SK-N-SH (cell line): ENCODE measurements around the gene CREBRF. TPM values are rescaled to one million over a fixed set of nuclear protein-coding genes. Genes with fewer than 3 reads are reported as not detected.

Source experiments
- CTCF ChIA-PET: fragments of 300-600, 350-600 bp; formaldehyde crosslinking; extraction: SDS; loops from one replicate; lab custom pipeline; 2021; lab: Yijun Ruan, JAX
- POLR2A ChIA-PET: fragments of 350-600 bp; sonication (Branson Sonifier 250); formaldehyde crosslinking; extraction: SDS; loops from one replicate; lab custom pipeline; 2020; ENCODE audit warnings: antibody characterized with exemption, inconsistent platforms; lab: Yijun Ruan, JAX
- DNase-seq: peaks from one replicate; pipeline ENCODE4 v3.0.0; 2012
- H2AFZ ChIP-seq: fragments of 200-600 bp; sonication (generic); 2 replicates; pipeline ENCODE4 v1.8.1; 2016; ENCODE audit warnings: antibody characterized with exemption, mild to moderate bottlenecking, low read depth
- H3F3A ChIP-seq: fragments of 200-600 bp; sonication (generic); replicated peaks from 2 replicates; pipeline ENCODE3; 2016; ENCODE audit warnings: antibody characterized with exemption, mild to moderate bottlenecking; ENCODE audit not compliant: insufficient read depth
- H3K27ac ChIP-seq, 2 experiments: fragments of 200-500 bp in 1 of 2; fragments of 200-600 bp in 1 of 2; sonication (Bioruptor generic) in 1 of 2; sonication (generic), shearing (Covaris generic) in 1 of 2; 2 replicates each; pipeline versions ENCODE4 v1.5.1 to v1.6.1; 2014 to 2016; ENCODE audit warnings: low read depth in 2 of 2, inconsistent platforms in 1 of 2, low read length in 1 of 2, mild to moderate bottlenecking in 1 of 2, mixed read lengths in 1 of 2
- H3K27me3 ChIP-seq: fragments of 200-600 bp; sonication (generic), shearing (Covaris generic); 2 replicates; pipeline ENCODE4 v1.6.1; 2016; ENCODE audit warnings: mixed run types; ENCODE audit not compliant: insufficient read depth
- H3K36me3 ChIP-seq, 2 experiments: fragments of 200-500 bp in 1 of 2; fragments of 200-600 bp in 1 of 2; sonication (Bioruptor generic) in 1 of 2; sonication (generic) in 1 of 2; replicated peaks in 1 of 2; 2 replicates each; pipeline versions ENCODE3 to v1.5.1; 2014 to 2016; ENCODE audit warnings: low read length in 1 of 2, mild to moderate bottlenecking in 1 of 2; ENCODE audit not compliant: insufficient read depth in 2 of 2, control insufficient read depth in 1 of 2
- H3K4me1 ChIP-seq, 2 experiments: fragments of 200-500 bp in 1 of 2; fragments of 200-600 bp in 1 of 2; sonication (Bioruptor generic) in 1 of 2; sonication (generic), shearing (Covaris generic) in 1 of 2; 2 replicates each; pipeline versions ENCODE4 v1.5.1 to v1.6.1; 2014 to 2016; ENCODE audit warnings: low read depth in 1 of 2, low read length in 1 of 2, mixed run types in 1 of 2; ENCODE audit not compliant: insufficient read depth in 2 of 2, control insufficient read depth in 1 of 2
- H3K4me2 ChIP-seq: fragments of 200-600 bp; sonication (generic), shearing (Covaris generic); 2 replicates; pipeline ENCODE4 v1.6.1; 2017; ENCODE audit warnings: mixed run types
- H3K4me3 ChIP-seq, 2 experiments: fragments of 200-500 bp in 1 of 2; fragments of 200-600 bp in 1 of 2; sonication (Bioruptor generic) in 1 of 2; sonication (generic), shearing (Covaris generic) in 1 of 2; 2 replicates each; pipeline versions ENCODE4 v1.5.1 to v1.8.1; 2014 to 2016; ENCODE audit warnings: low read depth in 2 of 2, inconsistent platforms in 1 of 2, low read length in 1 of 2, mild to moderate bottlenecking in 1 of 2, mixed read lengths in 1 of 2, moderate library complexity in 1 of 2
- H3K79me2 ChIP-seq: fragments of 200-600 bp; sonication (generic); 2 replicates; pipeline ENCODE4 v1.8.1; 2017; ENCODE audit warnings: mild to moderate bottlenecking; ENCODE audit not compliant: insufficient read depth
- H3K9ac ChIP-seq: fragments of 200-600 bp; sonication (generic); 2 replicates; pipeline ENCODE4 v1.6.1; 2017; ENCODE audit warnings: mixed run types
- H3K9me2 ChIP-seq: fragments of 200-600 bp; sonication (generic); 2 replicates; pipeline ENCODE4 v1.6.1; 2017; ENCODE audit warnings: mixed run types
- H3K9me3 ChIP-seq: fragments of 200-600 bp; sonication (generic); 2 replicates; pipeline ENCODE4 v1.6.1; 2017; ENCODE audit warnings: mixed run types, mild to moderate bottlenecking, moderate library complexity
- H4K20me1 ChIP-seq: fragments of 200-600 bp; sonication (generic); 2 replicates; pipeline ENCODE4 v1.6.1; 2017; ENCODE audit warnings: mild to moderate bottlenecking, mixed run types; ENCODE audit not compliant: insufficient read depth
- CHD2 ChIP-seq: fragments of 150-350 bp; IDR thresholded peaks from 2 replicates; pipeline ENCODE4 v1.6.1; 2018; ENCODE audit warnings: low read length; ENCODE audit not compliant: partially characterized antibody
- ELF1 ChIP-seq: IDR thresholded peaks from 2 replicates; pipeline ENCODE4 v1.4.0; 2012
- EP300 ChIP-seq, 2 experiments: IDR thresholded peaks; 2 replicates each; pipeline versions ENCODE4 v1.4.0 to v1.6.1; 2012; ENCODE audit warnings: borderline replicate concordance in 1 of 2, low read depth in 1 of 2, low read length in 1 of 2
- FOXJ3 ChIP-seq: sonication (generic); formaldehyde crosslinking; IDR thresholded peaks from 2 replicates; pipeline ENCODE4 v1.5.1; 2020; ENCODE audit warnings: mild to moderate bottlenecking, missing genetic modification reagents
- FOXM1 ChIP-seq: IDR thresholded peaks from 2 replicates; pipeline ENCODE4 v1.4.0; 2012; ENCODE audit warnings: low read depth, mild to moderate bottlenecking
- GABPA ChIP-seq: IDR thresholded peaks from 2 replicates; pipeline ENCODE4 v1.4.0; 2012; ENCODE audit warnings: low read depth, mild to moderate bottlenecking
- GATA2 ChIP-seq: sonication (generic); formaldehyde crosslinking; IDR thresholded peaks from 2 replicates; pipeline ENCODE4 v1.5.0; 2020; ENCODE audit warnings: mild to moderate bottlenecking, missing genetic modification reagents
- JUND ChIP-seq: IDR thresholded peaks from 2 replicates; pipeline ENCODE4 v1.4.0; 2012
- MEF2A ChIP-seq: IDR thresholded peaks from 2 replicates; pipeline ENCODE4 v1.4.0; 2012; ENCODE audit warnings: low read depth, borderline replicate concordance
- NFIC ChIP-seq: IDR thresholded peaks from 2 replicates; pipeline ENCODE4 v1.4.0; 2012; ENCODE audit warnings: borderline replicate concordance
- POLR2AphosphoS5 ChIP-seq: IDR thresholded peaks from 2 replicates; pipeline ENCODE4 v1.6.1; 2012; ENCODE audit warnings: low read depth, low read length
- RAD21 ChIP-seq: IDR thresholded peaks from 2 replicates; pipeline ENCODE4 v1.6.1; 2012; ENCODE audit warnings: mild to moderate bottlenecking, low read length
- SIN3A ChIP-seq: IDR thresholded peaks from 2 replicates; pipeline ENCODE4 v1.6.1; 2012; ENCODE audit warnings: low read depth, mild to moderate bottlenecking, low read length, moderate library complexity, borderline replicate concordance
- TAF1 ChIP-seq: IDR thresholded peaks from 2 replicates; pipeline ENCODE4 v1.6.1; 2012; ENCODE audit warnings: low read depth, mild to moderate bottlenecking, low read length, moderate library complexity, borderline replicate concordance
- YY1 ChIP-seq: IDR thresholded peaks from 2 replicates; pipeline ENCODE4 v1.4.0; 2012; ENCODE audit warnings: low read depth, mild to moderate bottlenecking
- ZBTB33 ChIP-seq: IDR thresholded peaks from 2 replicates; pipeline ENCODE4 v1.4.0; 2012; ENCODE audit warnings: low read depth, borderline replicate concordance
- WGBS: methylation state at CpG from one replicate; pipeline ENCODE4 v1.1.6; 2017; ENCODE audit warnings: low lambda C conversion rate; 5-methylcytosine and 5-hydroxymethylcytosine counted together
- polyA plus RNA-seq, 3 experiments: library from polyadenylated mRNA; depleted of rRNA; stranded (reverse); fragments of >200 nt; gene quantifications; 2 replicates each; pipeline ENCODE4 v1.2.3, GENCODE V29; 2012
- TF ChIP-seq, protein P1 (sequence below): IDR thresholded peaks from 2 replicates; pipeline ENCODE4 v1.6.1; 2012; ENCODE audit warnings: mild to moderate bottlenecking, low read depth, low read length, moderate library complexity
- TF ChIP-seq, protein P2 (sequence below): IDR thresholded peaks from 2 replicates; pipeline ENCODE4; 2012
- TF ChIP-seq, protein P3 (sequence below): fragments of 150-350 bp; IDR thresholded peaks from 2 replicates; pipeline ENCODE4 v1.6.1; 2017; ENCODE audit warnings: antibody characterized with exemption, low read length, low read depth, borderline replicate concordance
- TF ChIP-seq, protein P4 (sequence below): IDR thresholded peaks from 2 replicates; pipeline ENCODE4 v1.4.0; 2012; ENCODE audit warnings: low read depth

The CREBRF gene
- polyA plus RNA-seq, 1 of the 3 experiments (the other 2 are of a cell fraction): 2.4 TPM

DNA sequence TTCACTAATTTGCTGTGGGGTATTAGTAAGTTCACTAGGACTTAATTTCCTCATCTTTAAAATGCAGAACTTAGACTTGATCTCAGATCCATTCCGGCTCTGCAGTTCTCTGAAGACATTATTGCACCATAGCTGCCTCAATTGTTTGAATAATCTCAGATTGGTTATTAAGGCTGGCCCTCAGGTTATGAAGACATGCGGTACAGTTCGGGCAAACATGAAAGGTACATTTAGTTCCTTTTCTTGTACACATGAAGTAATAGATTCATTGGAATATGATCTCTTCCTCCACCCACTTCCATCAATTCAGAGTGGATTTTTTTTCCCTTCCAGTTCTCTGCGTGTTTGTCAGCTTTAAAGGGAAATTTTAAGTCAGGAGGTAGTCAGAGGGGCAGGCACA, 44.6 kb upstream of the CREBRF start:
- H3F3A ChIP-seq: peaks cover 3% of the 10 kb centered on the region
- ChIA-PET CTCF (interaction anchor here (0.9 kb wide), 1 partner anchor 18 kb away, joined by 3 read pairs; no protein-coding TSS in a partner anchor), POLR2A (no interaction called here)
- no peak overlapping the region for H2AFZ ChIP-seq
- no peak overlapping the region for H3K4me2 ChIP-seq
- no peak for DNase-seq
- TF ChIP-seq JUND: no peak
- TF ChIP-seq, protein P1, sequence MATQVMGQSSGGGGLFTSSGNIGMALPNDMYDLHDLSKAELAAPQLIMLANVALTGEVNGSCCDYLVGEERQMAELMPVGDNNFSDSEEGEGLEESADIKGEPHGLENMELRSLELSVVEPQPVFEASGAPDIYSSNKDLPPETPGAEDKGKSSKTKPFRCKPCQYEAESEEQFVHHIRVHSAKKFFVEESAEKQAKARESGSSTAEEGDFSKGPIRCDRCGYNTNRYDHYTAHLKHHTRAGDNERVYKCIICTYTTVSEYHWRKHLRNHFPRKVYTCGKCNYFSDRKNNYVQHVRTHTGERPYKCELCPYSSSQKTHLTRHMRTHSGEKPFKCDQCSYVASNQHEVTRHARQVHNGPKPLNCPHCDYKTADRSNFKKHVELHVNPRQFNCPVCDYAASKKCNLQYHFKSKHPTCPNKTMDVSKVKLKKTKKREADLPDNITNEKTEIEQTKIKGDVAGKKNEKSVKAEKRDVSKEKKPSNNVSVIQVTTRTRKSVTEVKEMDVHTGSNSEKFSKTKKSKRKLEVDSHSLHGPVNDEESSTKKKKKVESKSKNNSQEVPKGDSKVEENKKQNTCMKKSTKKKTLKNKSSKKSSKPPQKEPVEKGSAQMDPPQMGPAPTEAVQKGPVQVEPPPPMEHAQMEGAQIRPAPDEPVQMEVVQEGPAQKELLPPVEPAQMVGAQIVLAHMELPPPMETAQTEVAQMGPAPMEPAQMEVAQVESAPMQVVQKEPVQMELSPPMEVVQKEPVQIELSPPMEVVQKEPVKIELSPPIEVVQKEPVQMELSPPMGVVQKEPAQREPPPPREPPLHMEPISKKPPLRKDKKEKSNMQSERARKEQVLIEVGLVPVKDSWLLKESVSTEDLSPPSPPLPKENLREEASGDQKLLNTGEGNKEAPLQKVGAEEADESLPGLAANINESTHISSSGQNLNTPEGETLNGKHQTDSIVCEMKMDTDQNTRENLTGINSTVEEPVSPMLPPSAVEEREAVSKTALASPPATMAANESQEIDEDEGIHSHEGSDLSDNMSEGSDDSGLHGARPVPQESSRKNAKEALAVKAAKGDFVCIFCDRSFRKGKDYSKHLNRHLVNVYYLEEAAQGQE: no peak
- TF ChIP-seq CHD2: no peak
- TF ChIP-seq FOXM1: no peak
- TF ChIP-seq SIN3A: no peak
- no peak for TF ChIP-seq YY1
- TF ChIP-seq MEF2A: no peak
- TF ChIP-seq FOXJ3 (CRISPR knock-in tag): no peak
- TF ChIP-seq NFIC: no peak
- TF ChIP-seq GABPA: no peak
- TF ChIP-seq, protein P2, sequence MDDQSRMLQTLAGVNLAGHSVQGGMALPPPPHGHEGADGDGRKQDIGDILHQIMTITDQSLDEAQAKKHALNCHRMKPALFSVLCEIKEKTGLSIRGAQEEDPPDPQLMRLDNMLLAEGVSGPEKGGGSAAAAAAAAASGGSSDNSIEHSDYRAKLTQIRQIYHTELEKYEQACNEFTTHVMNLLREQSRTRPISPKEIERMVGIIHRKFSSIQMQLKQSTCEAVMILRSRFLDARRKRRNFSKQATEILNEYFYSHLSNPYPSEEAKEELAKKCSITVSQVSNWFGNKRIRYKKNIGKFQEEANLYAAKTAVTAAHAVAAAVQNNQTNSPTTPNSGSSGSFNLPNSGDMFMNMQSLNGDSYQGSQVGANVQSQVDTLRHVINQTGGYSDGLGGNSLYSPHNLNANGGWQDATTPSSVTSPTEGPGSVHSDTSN: no peak
- no peak for TF ChIP-seq TAF1
- TF ChIP-seq ELF1: no peak
- no peak for TF ChIP-seq EP300 (IDR thresholded peaks at IDR 0.05; ENCODE audit: borderline replicate concordance in 1 of 2, low read depth in 1 of 2, low read length in 1 of 2)
- TF ChIP-seq ZBTB33: no peak
- TF ChIP-seq GATA2: no peak
- TF ChIP-seq RAD21: no peak
- TF ChIP-seq, protein P3, sequence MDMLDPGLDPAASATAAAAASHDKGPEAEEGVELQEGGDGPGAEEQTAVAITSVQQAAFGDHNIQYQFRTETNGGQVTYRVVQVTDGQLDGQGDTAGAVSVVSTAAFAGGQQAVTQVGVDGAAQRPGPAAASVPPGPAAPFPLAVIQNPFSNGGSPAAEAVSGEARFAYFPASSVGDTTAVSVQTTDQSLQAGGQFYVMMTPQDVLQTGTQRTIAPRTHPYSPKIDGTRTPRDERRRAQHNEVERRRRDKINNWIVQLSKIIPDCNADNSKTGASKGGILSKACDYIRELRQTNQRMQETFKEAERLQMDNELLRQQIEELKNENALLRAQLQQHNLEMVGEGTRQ: no peak
- TF ChIP-seq, protein P4, sequence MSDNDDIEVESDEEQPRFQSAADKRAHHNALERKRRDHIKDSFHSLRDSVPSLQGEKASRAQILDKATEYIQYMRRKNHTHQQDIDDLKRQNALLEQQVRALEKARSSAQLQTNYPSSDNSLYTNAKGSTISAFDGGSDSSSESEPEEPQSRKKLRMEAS: no peak
- TF ChIP-seq POLR2AphosphoS5: no peak
- WGBS: 91% methylated on average over 4 of the region's 4 CpGs
- H3K4me3 ChIP-seq: no peak overlapping the region
- no peak overlapping the region for H3K27ac ChIP-seq
- H4K20me1 ChIP-seq: peaks cover 71% of the 10 kb centered on the region
- H3K27me3 ChIP-seq: no peaks in the 10 kb centered on the region
- no peaks in the 10 kb centered on the region for H3K36me3 ChIP-seq
- peaks cover 98% of the 10 kb centered on the region for H3K79me2 ChIP-seq
- no peak overlapping the region for H3K9ac ChIP-seq
- no peaks in the 10 kb centered on the region for H3K9me2 ChIP-seq
- H3K9me3 ChIP-seq: no peaks in the 10 kb centered on the region
- peaks cover 2 to 6% of the 10 kb centered on the region in 2 experiments; a peak in 2 of 4 replicates for H3K4me1 ChIP-seq
